HG03432 (cell line): Measurements from ENCODE around the gene PYGB.

Source experiments
- ATAC-seq: cut with Tn5 transposase; IDR thresholded peaks from one replicate; pipeline ENCODE4 v1.9.1; 2021; ENCODE audit warnings: mild to moderate bottlenecking, moderate library complexity; ENCODE audit not compliant: unreplicated experiment

The PYGB gene

GRCh38 chr20:25293507-25293906, 45.6 kb downstream of the PYGB start:
- no peak for ATAC-seq

DNA sequence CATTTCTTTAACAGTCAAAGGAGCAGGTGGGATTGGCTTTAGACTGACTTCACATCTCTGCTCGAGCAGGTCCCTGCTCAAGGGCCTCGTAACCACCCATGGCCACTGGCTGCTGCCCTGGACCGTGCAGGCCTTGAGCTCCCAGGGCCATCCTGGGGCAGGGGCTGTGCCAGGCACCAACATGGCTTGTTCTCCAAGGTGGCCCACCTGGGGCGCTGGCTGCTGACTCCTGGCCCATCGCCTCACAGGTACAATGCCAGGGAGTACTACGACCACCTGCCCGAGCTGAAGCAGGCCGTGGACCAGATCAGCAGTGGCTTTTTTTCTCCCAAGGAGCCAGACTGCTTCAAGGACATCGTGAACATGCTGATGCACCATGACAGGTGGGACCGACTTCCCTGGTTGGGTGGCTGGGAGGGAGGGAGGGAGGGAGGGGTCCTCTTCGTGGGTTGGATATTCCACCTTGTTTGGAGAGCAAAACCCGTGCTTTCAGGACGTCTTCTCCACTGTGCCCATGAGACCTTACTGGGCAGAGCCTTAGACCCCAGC, 46.1 kb downstream of the PYGB start:
- ATAC-seq: no peak

DNA sequence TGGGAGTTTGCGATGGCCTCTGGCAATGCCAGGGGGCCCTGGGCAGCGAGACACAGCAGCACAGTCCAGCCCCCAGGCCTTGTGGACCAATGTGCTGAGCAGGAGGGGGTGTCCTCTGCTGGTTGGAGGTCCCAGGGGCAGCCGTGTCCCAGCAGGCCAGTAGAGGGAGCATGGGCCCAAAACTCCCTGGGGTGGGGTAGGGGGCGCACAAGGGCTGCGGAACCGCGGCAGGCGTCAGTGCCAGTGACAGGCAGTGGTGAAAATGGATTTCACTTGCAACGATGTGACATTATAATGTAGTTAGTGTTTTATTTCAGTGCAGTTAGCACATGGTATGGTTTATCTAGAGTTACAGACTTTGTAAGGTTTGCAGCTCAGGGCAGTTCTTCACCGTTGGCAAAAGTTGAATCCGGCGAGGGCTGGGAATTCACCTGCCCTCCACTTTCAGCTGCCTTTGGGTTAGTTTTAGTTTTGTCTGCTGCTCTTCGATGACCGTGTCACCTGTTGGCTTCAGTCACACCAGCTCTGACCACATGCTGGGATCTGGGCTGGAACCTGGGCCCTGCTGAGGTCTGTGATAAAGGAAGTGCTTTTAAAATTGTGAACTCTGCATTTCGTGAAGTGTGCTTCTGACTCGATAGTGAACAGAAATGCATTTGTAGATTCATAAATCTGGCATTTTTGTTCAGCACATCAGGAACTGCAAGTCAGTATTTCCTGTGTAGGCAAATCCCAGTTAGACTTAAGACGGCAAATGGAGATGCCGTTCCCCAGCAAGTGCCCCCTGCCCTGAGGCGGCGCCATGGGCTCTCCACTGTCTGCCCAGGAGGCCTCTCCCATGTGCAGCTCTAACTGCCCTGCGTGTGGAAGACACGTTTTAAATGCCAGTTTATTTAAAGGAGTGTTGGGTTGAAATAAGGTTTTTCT, 46.8 kb downstream of the PYGB start:
- ATAC-seq: peak; percentile 32

- no peak for ATAC-seq
Measured at GRCh38 chr20:25295386-25296093, 47.7 kb downstream of the PYGB start.

DNA sequence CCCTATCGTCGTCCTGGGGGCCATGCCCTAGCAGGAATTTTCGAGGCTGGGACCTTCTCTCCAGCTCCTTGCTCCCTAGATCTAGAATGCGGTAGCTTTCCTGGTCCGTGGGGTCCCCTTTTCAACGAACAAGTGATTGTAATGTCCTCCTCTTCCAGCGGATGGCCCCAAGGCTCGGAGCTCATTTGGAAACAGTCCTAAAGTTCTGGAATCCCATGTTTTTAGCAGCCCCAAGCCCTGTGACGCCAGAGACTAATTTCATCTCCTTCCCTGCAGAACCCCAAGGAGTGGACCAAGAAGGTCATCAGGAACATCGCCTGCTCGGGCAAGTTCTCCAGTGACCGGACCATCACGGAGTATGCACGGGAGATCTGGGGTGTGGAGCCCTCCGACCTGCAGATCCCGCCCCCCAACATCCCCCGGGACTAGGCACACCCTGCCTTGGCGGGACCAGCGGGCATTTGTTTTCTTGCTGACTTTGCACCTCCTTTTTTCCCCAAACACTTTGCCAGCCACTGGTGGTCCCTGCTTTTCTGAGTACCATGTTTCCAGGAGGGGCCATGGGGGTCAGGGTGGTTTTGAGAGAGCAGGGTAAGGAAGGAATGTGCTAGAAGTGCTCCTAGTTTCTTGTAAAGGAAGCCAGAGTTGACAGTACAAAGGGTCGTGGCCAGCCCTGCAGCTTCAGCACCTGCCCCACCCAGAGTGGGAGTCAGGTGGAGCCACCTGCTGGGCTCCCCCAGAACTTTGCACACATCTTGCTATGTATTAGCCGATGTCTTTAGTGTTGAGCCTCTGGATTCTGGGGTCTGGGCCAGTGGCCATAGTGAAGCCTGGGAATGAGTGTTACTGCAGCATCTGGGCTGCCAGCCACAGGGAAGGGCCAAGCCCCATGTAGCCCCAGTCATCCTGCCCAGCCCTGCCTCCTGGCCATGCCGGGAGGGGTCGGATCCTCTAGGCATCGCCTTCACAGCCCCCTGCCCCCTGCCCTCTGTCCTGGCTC, 48.5 kb downstream of the PYGB start:
- ATAC-seq: peak; percentile 37

DNA sequence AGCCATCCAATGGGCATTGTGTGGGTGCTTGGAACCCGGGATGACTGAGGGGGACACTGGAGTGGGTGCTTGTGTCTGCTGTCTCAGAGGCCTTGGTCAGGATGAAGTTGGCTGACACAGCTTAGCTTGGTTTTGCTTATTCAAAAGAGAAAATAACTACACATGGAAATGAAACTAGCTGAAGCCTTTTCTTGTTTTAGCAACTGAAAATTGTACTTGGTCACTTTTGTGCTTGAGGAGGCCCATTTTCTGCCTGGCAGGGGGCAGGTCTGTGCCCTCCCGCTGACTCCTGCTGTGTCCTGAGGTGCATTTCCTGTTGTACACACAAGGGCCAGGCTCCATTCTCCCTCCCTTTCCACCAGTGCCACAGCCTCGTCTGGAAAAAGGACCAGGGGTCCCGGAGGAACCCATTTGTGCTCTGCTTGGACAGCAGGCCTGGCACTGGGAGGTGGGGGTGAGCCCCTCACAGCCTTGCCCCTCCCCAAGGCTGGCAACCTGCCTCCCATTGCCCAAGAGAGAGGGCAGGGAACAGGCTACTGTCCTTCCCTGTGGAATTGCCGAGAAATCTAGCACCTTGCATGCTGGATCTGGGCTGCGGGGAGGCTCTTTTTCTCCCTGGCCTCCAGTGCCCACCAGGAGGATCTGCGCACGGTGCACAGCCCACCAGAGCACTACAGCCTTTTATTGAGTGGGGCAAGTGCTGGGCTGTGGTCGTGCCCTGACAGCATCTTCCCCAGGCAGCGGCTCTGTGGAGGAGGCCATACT, 49.4 kb downstream of the PYGB start:
- ATAC-seq: peak; percentile 70

DNA sequence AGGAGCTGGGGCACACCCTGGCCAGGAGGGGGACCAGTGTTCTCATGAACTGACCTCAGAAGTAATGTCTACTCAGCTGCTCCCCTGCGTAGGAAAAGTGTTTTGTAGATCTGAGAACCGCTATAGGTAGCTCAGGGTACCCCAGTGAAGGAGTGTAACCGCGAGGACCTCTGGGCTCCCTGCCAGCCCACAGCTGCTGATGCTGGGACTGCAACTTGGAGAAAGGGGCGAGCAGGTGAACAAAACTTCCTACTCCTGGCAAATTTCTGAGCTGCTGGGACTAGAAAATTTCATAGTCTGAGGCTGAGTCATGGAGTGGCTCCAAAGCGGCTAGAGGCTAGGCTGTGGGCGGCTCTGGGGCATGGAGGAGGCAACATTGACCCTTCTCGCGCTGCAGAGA, 51.9 kb downstream of the PYGB start:
- no peak for ATAC-seq

DNA sequence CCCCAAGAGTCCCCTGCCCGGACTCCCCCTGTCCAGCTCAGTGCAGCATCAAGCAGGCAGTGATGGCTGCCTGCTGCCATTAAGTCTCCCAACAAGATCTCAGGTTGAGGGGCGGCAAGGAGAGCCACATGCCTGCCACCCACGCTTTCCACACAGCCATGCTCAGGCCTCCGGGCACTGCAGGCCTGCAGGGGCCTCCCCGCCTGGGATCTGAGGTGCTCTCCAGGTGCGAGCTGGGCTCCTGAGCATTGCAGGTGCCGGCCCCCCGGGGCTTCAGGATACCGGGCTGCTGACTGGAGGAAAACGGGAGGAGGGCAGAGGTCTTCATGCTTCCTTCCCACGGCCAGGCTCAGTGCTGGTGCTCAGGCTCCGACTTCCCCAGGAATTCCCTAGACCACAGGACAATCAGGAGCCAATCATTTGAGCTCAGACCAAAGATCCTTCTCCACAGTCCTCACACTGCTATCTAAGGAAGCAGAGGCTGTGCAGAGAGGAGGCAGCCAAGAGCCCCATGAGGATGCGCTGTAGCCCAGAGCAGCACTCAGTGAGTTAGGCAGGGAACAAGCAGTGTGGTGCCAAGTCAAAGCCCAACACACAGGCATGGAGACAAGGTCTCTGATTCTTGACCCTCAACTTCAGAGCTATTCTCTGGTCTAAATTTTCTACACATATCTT, 52.7 kb downstream of the PYGB start:
- ATAC-seq: no peak

- no peak for ATAC-seq
Measured at GRCh38 chr20:25301357-25301920, 53.6 kb downstream of the PYGB start.

- no peak for ATAC-seq
Measured at GRCh38 chr20:25302596-25302995, 54.7 kb downstream of the PYGB start.

GRCh38 chr20:25303292-25304024, 55.6 kb downstream of the PYGB start:
- ATAC-seq: no peak

GRCh38 chr20:25304025-25304549, 56.2 kb downstream of the PYGB start:
- no peak for ATAC-seq

DNA sequence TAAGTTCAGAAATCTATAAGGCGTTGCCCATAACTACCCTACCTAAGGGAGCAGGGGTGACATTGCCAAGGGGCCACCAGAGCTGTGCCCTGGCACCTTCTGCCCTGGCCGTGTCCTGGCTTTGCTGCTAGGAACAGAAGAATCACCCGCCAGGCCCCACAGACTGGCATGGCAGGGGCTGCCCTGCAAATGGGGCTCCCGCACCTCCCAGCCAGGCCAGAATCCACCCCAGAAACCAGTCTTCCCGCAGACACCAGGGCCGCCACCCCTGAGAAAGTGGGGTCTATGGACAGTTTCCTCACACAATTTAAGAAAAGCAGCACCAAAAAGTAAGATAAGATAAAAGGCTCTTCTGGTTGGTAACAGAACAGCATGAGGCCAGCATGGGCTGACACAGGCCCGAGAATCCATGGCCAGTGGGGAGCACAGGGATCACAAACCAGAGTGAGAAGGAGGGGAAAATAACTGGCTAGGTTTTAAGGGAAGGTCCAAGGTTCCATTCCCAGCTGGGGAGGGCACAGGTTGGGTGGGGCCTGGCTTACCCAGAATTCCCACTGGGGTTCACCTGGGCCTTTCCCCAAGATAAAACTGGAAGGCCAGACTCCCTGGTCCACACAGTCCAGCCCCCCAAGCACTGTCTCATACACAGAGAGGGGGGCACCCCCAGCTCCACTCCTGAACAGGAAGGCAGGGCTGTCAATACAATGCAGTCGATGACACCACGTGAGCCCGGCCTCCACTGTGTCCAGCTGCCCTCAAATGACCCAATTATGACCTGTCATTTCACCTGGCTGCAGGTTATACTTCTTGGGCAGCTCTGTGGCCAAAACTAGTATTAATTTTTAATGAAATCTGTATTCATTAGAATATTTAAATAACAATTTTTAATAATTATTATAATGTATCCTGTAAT, 59.4 kb downstream of the PYGB start:
- ATAC-seq: no peak

DNA sequence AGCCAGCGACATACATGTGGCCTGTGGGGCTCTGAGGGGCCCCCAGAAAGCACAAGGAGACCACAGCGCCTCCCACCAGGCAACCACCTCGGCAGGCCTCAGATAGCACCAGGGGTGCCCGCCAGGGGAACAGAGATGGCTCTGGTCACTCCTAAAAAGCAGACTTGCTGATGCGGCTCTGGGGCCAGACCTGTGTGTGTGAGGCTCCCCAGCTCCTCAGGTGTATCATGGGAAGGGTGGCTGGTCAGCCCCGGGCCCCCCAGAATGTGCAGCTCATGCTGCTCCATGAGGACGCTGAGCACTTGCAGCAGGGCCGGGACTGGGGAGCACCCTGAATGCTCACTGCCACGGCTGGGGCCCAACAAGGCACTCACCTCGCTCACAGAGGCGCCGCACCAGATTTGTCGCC, 60.2 kb downstream of the PYGB start:
- ATAC-seq: no peak

GRCh38 chr20:25308671-25309394, 60.9 kb downstream of the PYGB start:
- no peak for ATAC-seq
